Measurements from ENCODE around the gene WNK1.
"Not testable (repeated sequence)": the region's sequence is repeated elsewhere in the genome, so short reads cannot be mapped to it uniquely, and the experiment has no call there.

Gene WNK1
- long read RNA-seq, donor 1, partial matches to known transcripts: 125 of 129 reads
- long read RNA-seq, donor 1, other reads (novel, unspliced or antisense): 0 of 129 reads
- long read RNA-seq, donor 2, partial matches to known transcripts: 26 of 29 reads
- long read RNA-seq, donor 2, other reads (novel, unspliced or antisense): 0 of 29 reads
- long read RNA-seq, donor 3, partial matches to known transcripts: 46 of 54 reads
- long read RNA-seq, donor 3, other reads (novel, unspliced or antisense): 0 of 54 reads
- long read RNA-seq, donor 4, transcript WNK1-220 (1 exons, 1,401 nt): major isoform, 5 of 36 reads
- long read RNA-seq, donor 4, partial matches to known transcripts: 30 of 36 reads
- long read RNA-seq, donor 4, other reads (novel, unspliced or antisense): 0 of 36 reads
- long read RNA-seq, donor 5, partial matches to known transcripts: 14 of 16 reads
- long read RNA-seq, donor 5, other reads (novel, unspliced or antisense): 0 of 16 reads
- long read RNA-seq, donor 6, partial matches to known transcripts: 26 of 28 reads
- long read RNA-seq, donor 6, other reads (novel, unspliced or antisense): 0 of 28 reads
- long read RNA-seq, donor 7, transcript WNK1-213 (3 exons, 912 nt): minor isoform, 5 of 84 reads
- long read RNA-seq, donor 7, transcript WNK1-212 (2 exons, 874 nt): major isoform, 10 of 84 reads
- long read RNA-seq, donor 7, partial matches to known transcripts: 63 of 84 reads
- long read RNA-seq, donor 7, other reads (novel, unspliced or antisense): 0 of 84 reads
- long read RNA-seq, donor 8, partial matches to known transcripts: 62 of 72 reads
- long read RNA-seq, donor 8, other reads (novel, unspliced or antisense): 0 of 72 reads

DNA sequence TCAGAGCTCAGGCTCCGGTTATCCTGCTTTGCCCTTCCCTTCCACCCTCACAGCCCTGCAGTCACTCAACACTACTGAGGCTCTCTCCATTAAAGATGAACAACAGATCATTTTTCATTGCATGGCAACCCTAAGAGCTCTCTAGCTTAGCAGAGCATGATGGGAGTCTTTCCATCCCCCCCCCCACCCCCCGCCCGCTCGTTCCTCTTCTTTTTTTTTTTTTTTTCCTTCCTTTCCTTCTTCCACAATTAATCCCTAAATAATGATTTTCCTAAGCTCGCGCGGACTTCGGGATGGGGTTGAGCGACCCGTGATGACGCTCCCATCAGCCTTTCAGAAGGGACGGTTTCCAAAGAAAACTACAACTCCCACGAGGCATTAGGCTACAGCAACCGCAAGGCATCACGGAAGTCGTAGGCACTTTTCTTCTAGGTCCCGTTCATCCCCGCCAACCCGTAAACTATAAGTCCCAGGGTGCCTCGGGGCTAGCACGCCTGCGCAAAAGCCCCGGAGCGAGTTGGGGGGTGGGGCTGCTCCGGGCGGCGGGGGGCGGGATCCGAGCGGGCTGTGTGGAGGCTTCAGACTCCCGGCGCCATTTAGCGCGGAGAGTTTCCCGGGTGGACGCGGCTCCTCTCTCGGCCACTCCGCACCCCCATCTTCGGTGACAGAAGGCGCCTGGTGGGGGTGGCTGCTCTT, at the start of gene WNK1:
Gene WNK1, plus strand, starts transcription at position 581 of the 696 bp plus-strand sequence. CDS start 987 bp downstream, outside the sequence.
- peak; percentile 90 for DNase-seq

- no peak for DNase-seq
Observed at GRCh38 chr12:704516-705242, 47.7 kb upstream of the WNK1 start.

- not testable (repeated sequence) for DNase-seq
Observed at GRCh38 chr12:708084-708483, 44.3 kb upstream of the WNK1 start.

GRCh38 chr12:709455-710020, 42.8 kb upstream of the WNK1 start:
- DNase-seq: no peak

GRCh38 chr12:712172-712863, 40.1 kb upstream of the WNK1 start:
- no peak for DNase-seq

- no peak for DNase-seq
Observed at GRCh38 chr12:713281-713875, 39.0 kb upstream of the WNK1 start.

GRCh38 chr12:716506-716905, 35.9 kb upstream of the WNK1 start:
- DNase-seq: no peak

- DNase-seq: no peak
Observed at GRCh38 chr12:718756-719102, 33.6 kb upstream of the WNK1 start.

DNA sequence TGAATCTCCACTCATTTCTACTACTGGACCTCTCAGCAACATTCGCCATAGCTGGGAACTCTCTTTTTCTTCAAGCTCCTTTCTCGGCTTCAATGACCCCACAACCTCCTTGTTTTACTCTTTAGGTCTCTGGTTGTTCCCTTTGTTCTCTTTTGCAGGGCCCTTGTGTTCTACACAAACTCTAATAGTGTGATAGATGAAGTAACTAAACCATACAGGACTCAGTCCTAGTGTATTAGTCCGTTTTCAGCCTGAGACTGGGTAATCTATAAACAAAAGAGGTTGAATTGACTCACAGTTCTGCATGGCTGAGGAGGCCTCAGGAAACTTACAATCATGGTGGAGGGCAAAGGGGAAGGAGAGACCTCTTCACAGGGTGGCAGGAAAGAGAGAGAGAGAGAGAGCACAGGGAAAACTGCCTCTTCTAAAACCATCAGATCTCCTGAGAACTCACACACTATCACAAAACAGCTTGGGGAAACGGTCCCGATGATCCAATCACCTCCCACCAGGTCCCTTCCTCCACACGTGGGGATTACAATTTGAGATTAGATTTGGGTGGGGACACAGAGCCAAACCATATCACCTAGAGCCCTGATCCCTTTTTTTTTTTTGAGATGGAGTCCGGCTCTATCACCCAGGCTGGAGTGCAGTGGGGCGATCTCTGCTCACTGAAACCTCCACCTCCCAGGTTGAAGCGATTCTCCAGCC, 32.0 kb upstream of the WNK1 start:
- no peak for DNase-seq

DNA sequence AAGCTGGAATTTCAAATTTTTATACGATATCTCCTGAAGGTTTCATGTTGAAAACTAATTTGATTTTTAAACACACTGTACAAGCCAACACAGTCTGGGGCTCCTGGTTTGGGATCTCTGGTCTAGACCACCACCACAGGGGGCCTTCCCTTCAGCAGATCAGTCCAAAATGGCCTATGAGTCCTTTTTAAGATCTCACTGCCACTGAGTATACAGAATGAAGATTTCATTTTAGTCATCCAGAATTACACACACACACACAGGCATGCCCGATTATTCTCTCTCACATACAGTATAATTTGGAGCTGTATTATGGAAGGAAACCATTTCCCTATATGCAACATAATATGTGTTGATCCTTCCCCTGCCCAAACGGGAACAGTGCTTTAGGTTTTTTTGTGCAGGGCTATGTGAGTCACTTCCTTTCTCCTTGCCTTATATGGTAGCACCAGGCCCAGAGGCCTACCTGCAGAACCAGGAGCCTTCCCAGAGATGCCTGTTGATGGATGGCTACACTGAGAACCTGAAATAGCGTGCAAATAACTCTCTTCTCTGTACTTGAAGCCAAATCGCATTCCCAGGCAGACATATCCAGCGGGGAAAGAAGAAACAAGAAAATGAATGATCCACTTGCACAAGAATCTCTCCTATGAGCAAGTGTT, 28.1 kb upstream of the WNK1 start:
- DNase-seq: no peak

DNA sequence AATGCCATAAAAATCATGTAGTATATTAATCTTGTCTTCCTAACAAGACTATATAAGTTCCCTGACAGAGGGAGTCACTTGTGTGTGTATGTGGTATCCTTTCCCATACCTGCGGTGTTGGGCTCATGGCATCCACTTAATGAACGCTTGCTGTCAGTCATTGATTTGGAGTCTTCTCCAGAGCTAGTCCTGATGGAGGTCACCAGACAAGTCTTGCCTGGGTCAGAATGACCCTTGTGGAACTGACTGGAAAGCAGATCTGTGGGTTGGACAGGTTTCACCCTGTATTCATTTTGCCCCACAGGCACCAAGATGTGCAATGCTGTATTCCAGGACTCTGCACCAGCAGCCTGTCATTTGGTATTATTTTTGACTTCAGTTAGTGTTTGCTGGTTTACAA, 27.3 kb upstream of the WNK1 start:
- DNase-seq: no peak

DNA sequence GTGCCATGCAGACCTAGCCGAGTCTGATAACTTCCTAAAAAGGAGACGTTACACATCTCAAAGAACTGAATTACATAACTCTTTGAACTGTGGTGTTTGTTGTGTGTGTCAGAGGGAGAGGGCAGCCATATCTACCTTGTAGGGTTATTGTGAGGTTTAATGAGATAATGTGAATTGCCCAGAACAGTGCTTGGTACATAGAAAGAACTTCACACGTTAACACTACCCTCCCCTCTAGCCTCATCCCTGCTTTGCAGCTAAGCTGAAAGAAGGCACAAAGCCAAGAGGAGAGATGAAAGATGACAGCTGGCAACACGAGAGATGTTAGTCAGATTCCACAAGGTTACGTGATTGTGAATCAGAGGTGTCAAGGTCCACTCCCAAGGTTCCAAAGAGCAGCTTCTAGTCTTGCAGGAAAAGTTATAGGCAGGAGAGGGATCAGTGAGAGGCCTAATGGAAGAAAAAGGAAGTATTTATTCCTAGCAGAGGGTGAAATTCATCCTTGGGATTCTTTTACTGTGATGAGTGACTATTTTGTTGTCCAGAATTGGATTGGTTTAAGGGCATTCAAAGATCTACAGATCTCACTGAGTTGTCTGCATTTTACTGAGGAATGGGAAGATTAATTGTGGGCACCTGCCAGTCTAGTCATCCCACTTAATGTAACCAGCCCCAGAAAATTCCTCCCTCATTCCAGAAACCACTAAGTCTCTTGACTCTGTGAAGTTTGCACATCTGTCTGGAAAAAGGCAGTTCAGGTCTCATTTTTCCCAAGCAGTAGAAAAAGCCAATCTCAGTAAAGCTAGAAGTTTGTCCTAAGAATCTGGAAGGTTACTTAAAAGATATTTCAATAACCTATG, 25.9 kb upstream of the WNK1 start:
- DNase-seq: no peak

- DNase-seq: no peak
Observed at GRCh38 chr12:727321-727720, 25.1 kb upstream of the WNK1 start.

DNA sequence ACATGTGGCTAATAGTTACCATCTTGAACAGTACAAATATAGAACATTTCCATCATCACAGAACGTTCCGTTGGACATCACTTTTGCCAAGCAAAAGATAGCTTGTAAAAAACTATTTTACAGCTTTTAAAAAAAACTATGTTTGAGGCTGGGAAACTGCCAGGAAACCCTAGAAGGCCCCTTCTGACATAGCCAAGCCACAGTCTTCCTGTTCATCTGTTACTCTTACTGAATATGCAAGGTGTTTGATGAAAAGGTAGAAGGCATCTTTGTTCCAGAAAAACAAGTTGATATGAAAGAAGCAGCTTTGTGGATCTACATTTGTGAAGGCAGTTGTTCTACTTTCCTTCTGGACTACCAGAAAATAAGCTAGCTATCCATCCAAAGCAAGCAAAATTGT, 23.6 kb upstream of the WNK1 start:
- DNase-seq: no peak

GRCh38 chr12:729221-729620, 23.2 kb upstream of the WNK1 start:
- DNase-seq: no peak

GRCh38 chr12:730550-730949, 21.8 kb upstream of the WNK1 start:
- DNase-seq: no peak

GRCh38 chr12:737122-737739, 15.1 kb upstream of the WNK1 start:
- DNase-seq: no peak

DNA sequence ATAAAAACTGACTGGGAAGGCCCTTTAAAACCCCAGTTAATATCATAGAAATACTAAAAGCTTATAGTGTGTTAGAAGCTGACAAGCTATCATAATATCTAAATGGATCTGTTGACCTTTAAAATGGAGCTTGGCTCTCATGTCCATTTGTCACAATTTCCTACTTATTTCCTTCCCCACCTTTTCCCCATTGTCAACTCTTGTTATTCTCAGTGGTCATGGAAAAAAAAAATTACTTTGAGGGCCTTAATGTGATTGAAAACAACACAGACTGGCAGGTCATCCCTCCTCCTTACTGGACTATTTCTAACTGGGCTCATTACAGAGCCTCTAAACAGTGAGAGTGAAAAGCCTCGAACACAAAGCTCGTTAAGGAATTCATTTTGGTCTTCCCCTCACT, 13.7 kb upstream of the WNK1 start:
- no peak for DNase-seq
